Choroid plexus epithelial cell (primary cell): ENCODE results near the gene PDZRN3.

Experiments
- DNase-seq: peaks from one replicate; pipeline ENCODE4 v3.0.0-alpha.2; 2010; ENCODE audit warnings: low read depth
- H3K4me3 ChIP-seq: 2 replicates; pipeline ENCODE4 v1.5.1; 2011; ENCODE audit warnings: low read depth, mild to moderate bottlenecking, control low read depth, low read length, moderate library complexity
- TF ChIP-seq, protein P1 (sequence below): conservative IDR thresholded peaks from 2 replicates; pipeline ENCODE4 v1.5.1; 2011; ENCODE audit warnings: low read depth, mild to moderate bottlenecking, control low read depth, inconsistent platforms, low read length, moderate library complexity

The PDZRN3 gene

DNA sequence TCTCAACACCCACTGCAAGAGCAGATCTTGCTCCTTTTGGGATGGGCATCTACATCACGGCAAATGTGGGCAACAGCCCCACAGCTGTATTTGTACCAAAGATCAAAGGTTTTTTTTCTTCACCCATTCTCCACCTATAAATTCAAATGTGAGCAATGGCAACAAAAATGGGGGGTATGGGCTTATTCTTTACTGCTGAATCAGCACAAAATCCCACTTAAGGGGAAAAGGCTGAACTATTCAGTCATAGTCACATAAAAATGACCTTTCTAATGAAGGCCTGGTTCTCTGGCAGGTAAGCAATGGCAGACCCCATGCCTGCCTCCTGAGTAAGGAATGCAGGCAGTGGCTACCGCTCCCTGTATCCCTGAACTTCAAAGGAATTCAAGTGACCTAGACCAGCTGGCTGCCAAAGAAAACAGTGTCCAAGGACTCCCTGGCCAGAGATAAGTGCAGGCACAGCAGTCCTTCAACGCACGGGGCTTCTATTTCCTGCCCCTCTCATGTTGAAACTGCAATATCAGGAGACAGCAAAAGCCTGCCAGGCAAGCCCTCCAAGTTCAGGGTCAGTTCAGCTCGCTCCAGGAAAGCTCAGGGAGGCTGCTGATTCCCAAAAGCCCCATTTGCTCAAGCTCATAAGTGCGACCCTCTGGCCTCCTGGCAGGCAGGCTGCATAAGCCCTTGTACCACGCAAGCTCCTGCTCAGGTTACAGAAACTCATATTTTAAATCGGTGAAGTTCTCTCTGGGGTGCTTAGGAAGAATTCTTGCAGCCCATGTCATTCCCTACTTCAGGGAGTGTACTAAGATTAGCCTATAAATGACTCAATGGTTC is 134.1 kb downstream of the PDZRN3 start:
- DNase-seq, result peak; percentile 93
- no peak overlapping the region for H3K4me3 ChIP-seq
- TF ChIP-seq, protein P1, sequence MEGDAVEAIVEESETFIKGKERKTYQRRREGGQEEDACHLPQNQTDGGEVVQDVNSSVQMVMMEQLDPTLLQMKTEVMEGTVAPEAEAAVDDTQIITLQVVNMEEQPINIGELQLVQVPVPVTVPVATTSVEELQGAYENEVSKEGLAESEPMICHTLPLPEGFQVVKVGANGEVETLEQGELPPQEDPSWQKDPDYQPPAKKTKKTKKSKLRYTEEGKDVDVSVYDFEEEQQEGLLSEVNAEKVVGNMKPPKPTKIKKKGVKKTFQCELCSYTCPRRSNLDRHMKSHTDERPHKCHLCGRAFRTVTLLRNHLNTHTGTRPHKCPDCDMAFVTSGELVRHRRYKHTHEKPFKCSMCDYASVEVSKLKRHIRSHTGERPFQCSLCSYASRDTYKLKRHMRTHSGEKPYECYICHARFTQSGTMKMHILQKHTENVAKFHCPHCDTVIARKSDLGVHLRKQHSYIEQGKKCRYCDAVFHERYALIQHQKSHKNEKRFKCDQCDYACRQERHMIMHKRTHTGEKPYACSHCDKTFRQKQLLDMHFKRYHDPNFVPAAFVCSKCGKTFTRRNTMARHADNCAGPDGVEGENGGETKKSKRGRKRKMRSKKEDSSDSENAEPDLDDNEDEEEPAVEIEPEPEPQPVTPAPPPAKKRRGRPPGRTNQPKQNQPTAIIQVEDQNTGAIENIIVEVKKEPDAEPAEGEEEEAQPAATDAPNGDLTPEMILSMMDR, result no peak

DNA sequence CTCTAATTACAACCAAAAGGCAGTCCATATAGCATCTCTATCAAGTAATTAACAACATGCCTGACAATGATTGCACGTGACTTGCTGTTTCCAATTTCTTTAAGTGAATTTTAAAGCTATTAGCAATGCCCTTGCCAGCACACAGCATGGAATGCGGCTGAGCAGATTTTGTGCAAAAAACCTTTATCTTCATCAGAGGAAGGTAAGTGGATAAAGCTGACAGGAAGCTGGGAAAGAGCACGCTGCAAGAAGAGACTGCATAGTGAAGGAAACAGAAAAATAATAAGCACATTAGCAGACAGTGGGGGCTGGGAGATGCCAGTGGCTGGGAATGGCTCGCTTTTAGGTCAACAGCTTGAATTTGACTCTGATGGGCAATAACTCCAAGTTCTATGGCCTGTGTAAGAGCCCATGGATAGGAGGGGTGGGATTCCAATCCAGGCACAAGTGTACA is 138.8 kb downstream of the PDZRN3 start:
- TF ChIP-seq, protein P1, result no peak
- H3K4me3 ChIP-seq, result no peak overlapping the region
- DNase-seq, result no peak

- no peak overlapping the region for H3K4me3 ChIP-seq
- TF ChIP-seq, protein P1, result no peak
Measured at GRCh38 chr3:73484656-73485248, 140.0 kb downstream of the PDZRN3 start.

GRCh38 chr3:73481888-73482287 is 142.9 kb downstream of the PDZRN3 start:
- TF ChIP-seq, protein P1, result no peak
- no peak for DNase-seq
- no peak overlapping the region for H3K4me3 ChIP-seq

More at GRCh38 chr3:73484656-73485248, 140.0 kb downstream of the PDZRN3 start:
- no peak for DNase-seq

DNA sequence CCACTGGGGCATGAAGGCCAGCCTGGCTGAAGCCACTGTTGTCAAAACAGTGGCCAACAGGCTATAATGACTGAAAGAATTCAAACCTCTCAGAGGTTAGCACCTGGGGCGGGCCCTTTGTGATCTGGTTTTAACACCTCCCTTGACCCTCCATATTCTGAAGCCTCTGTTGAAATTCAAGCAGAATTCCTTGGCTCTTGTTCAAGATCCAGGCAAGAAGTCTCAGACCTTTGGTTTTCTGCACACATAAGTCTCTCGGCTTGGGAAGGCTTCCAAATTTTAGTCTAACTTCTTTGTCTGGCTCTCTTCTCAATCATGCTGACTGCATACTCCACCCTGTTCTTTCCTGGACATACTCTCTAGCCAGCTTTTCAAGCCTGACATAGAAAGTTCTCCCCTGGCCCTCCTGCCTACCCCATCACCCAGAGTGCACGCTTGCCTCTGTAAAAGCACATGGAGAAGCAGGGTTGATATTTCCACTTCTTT is 144.5 kb downstream of the PDZRN3 start:
- no peak for DNase-seq
- TF ChIP-seq, protein P1, result no peak

GRCh38 chr3:73479325-73479724 is 145.4 kb downstream of the PDZRN3 start:
- TF ChIP-seq, protein P1, result no peak
- H3K4me3 ChIP-seq, result no peak overlapping the region
- DNase-seq, result no peak

More for the DNA sequence above, 144.5 kb downstream of the PDZRN3 start:
- H3K4me3 ChIP-seq, result no peak overlapping the region
